TTC549 (cell line): ENCODE data around the gene S100A13.
"Not testable (repeated sequence)": the region's sequence is repeated elsewhere in the genome, so short reads cannot be mapped to it uniquely, and the experiment has no call there.

ENCODE experiments used
- FAIRE-seq: peaks from 2 replicates; lab custom pipeline; 2012; peaks lifted over from hg19 to GRCh38; lab: Jason Lieb, UNC

S100A13 gene

DNA sequence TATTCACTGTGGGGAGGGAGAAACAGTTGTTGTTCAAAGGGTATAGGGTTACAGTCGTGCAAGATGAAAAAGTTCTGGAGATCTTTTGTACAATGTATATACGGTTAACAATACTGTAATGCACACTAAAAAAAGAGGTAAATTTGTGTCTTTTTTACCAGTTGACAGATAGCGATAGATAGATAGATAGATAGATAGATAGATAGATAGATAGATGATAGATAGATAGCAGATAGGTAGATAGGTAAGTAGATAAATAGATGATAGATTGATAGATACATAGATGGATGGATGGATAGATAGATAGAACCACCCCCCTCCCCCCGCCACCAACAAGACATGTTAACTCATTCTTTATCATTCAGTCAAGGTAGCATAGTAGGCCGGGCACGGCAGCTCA is 24.6 kb downstream of the S100A13 start:
- FAIRE-seq: no peak

DNA sequence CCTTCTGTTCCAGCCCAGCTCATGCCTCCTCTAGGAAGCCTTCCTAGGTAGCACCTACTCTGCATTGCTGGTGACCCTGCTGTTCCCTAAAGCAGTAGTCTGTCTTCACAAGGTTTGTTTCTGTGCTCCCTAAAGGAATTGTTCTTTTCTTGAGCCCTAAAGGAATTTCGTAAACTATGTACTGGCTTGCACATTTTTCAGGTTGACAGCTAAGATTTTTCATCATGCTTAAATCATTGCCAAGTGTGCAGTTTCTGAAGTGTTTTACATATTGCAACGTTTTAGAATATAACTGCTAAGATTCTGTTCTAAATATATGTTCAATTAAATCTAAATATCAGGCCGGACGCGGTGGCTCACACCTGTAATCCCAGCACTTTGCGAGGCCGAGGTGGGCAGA is 27.5 kb downstream of the S100A13 start:
- FAIRE-seq: no peak

GRCh38 chr1:153598309-153599172 is 28.8 kb downstream of the S100A13 start:
- FAIRE-seq: no peak

DNA sequence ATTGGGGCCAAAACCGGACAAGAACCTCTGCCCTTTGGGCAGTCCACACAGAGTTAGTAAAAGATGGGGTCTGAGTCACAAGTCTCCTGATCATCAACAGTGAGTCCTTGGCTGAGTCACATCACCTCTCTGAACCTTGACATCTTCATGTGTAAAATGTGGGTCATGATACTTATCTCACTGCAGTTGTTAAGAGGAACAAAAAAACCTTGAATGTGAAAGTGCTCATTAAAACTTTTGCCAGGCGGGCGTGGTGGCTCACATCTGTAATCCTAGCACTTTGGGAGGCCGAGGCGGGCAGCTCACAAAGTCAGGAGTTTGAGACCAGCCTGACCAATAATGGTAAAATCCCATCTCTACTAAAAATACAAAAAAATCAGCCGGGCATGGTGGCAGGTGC is 30.1 kb downstream of the S100A13 start:
- FAIRE-seq: no peak

- FAIRE-seq: no peak
Measured at GRCh38 chr1:153592748-153593147, 34.6 kb downstream of the S100A13 start.

GRCh38 chr1:153588482-153588881 is 38.8 kb downstream of the S100A13 start:
- FAIRE-seq: peak; percentile 62

GRCh38 chr1:153588033-153588432 is 39.3 kb downstream of the S100A13 start:
- FAIRE-seq: not testable (repeated sequence)

- no peak for FAIRE-seq
Measured at GRCh38 chr1:153587314-153587713, 40.0 kb downstream of the S100A13 start.

GRCh38 chr1:153586347-153586746 is 41.0 kb downstream of the S100A13 start:
- FAIRE-seq: no peak

DNA sequence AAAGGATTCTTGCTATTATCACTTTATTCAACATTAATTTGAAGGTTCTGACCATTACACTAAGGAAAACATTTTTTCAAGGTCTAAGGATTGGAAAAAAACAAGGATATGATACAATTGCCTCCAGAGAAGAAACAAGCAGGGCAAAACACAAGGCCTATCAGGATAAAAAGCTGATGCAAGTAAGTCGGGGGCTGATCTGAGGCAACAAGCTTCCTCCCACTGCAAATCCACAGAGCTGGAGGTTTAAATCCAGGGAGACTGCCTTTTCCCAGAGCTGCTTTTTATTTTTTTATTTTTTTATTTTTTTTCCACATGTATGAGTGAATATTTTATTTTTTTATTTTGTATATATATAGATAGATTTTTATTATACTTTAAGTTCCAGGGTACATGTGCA is 42.3 kb downstream of the S100A13 start:
- FAIRE-seq: no peak

- FAIRE-seq: peak; percentile 86
Measured at GRCh38 chr1:153583976-153584375, 43.3 kb downstream of the S100A13 start.

DNA sequence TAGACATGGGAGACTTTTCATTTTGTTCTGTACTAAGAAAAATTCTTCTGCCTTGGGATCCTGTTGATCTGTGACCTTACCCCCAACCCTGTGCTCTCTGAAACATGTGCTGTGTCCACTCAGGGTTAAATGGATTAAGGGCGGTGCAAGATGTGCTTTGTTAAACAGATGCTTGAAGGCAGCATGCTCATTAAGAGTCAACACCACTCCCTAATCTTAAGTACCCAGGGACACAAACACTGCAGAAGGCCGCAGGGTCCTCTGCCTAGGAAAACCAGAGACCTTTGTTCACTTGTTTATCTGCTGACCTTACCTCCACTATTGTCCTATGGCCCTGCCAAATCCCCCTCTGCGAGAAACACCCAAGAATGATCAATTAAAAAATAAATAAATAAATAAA is 43.8 kb downstream of the S100A13 start:
- not testable (repeated sequence) for FAIRE-seq

DNA sequence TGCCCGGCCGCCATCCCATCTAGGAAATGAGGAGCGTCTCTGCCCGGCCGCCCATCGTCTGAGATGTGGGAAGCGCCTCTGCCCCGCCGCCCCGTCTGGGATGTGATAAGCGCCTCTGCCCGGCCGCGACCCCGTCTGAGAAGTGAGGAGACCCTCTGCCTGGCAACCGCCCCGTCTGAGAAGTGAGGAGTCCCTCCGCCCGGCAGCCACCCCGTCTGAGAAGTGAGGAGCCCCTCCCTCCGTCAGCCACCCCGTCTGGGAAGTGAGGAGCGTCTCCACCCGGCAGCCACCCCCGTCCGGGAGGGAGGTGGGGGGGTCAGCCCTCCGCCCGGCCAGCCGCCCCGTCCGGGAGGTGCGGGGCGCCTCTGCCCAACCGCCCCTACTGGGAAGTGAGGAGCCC is 44.5 kb downstream of the S100A13 start:
- FAIRE-seq: not testable (repeated sequence)

DNA sequence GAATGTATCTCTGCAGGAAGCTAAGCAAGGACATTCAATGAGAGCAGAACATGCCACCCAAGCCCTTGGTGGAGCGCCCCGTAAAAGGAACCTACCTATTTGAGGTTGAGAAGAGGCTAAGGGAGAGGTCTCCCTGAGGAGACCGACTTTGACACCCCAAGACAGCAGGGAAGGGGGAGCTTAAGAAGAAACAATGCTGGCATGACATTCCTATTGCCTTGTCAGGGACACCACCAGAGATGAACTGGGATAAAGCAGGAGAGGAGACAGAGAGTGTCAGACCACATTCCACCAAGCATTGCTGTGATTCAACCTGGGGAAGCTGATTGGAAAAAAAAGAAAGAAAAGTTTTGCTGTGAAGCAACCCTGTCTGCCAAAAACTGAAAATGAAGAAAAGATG is 48.4 kb downstream of the S100A13 start:
- no peak for FAIRE-seq

DNA sequence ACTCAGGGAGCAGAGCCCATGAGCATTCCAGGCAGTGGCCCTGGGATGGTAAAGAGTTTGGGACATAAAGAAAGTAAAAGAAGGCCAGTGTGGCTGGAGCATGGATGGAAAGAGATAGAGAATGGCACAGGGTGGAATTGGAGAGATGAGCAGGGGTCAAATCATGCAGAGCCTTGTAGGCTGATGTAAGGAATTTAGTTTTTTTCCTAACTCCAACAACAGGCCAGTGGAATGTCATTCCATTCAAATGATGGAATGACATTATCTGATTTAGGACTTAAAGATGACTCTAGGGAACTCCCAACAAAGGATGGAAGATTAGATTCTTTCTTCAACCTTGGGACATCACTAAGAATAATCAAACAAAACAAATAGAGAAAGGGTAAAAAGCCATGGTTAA is 48.8 kb downstream of the S100A13 start:
- no peak for FAIRE-seq

- no peak for FAIRE-seq
Measured at GRCh38 chr1:153577624-153578051, 49.7 kb downstream of the S100A13 start.

- no peak for FAIRE-seq
Measured at GRCh38 chr1:153577138-153577537, 50.2 kb downstream of the S100A13 start.

DNA sequence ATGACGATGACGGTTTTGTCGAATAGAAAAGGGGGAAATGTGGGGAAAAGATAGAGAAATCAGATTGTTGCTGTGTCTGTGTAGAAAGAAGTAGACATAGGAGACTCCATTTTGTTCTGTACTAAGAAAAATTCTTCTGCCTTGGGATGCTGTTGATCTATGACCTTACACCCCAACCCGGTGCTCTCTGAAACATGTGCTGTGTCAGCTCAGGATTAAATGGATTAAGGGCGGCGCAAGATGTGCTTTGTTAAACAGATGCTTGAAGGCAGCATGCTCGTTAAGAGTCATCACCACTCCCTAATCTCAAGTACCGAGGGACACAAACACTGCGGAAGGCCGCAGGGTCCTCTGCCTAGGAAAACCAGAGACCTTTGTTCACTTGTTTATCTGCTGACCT is 51.8 kb downstream of the S100A13 start:
- not testable (repeated sequence) for FAIRE-seq

DNA sequence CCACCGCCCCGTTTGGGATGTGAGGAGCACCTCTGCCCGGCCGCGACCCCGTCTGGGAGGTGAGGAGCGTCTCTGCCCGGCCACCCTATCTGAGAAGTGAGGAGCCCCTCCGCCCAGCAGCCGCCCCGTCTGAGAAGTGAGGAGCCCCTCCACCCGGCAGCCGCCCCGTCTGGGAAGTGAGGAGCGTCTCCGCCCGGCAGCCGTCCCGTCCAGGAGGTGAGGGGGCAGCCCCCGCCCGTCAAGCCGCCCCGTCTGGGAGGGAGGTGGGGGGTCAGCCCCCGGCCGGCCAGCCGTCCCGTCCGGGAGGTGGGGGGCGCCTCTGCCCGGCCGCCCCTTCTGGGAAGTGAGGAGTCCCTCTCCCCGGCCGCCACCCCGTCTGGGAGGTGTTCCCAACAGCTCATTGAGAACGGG is 52.2 kb downstream of the S100A13 start:
- FAIRE-seq: not testable (repeated sequence)

DNA sequence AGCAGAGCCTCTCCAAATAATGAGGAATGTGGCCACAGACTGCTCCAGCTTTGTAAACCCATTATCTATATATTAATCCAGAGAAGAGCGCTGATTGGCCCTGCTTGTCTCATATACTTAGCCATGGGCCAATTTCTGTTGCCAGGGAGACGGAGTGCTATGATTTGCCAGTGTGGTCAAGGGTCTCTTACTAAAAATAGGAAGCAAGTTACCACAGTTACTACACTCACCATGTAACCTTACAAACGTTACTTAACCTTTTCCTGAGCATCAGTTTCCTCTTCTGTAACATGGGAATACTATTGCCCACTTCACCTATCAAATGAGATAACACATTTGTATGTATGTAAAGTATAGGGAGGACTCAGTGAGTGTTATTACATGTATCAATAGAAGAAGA is 54.0 kb downstream of the S100A13 start:
- no peak for FAIRE-seq

DNA sequence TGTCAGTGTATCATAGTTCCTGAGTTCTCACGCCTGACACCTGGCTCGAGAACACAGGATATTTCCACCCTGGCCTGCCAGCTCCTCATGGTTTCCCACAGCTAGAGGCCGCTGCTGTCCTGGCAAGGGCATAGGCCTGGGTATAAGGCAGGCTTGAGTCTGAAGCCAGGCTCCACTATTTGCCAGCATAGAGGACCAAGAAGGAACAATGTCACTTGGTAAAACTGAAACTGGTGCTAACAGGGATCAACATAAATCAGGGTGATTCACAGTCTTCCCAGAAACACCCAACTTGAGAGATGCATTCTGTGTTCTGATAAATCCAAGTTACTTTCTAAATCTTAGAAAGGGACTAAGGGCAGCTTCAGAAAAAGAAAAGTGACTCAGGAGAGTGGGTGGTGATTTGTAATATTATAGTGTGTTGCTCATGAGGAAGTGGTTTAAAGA is 54.7 kb downstream of the S100A13 start:
- FAIRE-seq: peak; percentile 78

DNA sequence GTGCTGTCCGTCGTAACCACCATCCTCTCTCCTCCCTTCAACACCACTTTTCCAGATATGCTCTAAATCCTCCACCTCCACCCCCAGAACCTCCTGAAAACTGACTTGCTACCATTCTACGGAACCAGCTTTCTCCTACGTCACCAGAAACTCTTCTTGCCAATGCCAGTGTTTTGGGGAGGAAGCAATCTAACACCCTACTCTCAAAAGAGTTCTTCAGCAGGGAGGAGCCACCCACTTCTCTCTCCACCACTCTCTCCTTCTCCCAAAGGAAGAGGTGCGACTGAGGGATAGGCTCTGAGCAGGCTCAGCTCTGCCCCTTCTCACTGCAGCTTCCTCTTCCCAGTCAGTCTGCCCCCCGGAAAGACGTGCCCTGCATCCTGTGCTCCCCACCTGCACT is 55.6 kb downstream of the S100A13 start:
- FAIRE-seq: no peak

DNA sequence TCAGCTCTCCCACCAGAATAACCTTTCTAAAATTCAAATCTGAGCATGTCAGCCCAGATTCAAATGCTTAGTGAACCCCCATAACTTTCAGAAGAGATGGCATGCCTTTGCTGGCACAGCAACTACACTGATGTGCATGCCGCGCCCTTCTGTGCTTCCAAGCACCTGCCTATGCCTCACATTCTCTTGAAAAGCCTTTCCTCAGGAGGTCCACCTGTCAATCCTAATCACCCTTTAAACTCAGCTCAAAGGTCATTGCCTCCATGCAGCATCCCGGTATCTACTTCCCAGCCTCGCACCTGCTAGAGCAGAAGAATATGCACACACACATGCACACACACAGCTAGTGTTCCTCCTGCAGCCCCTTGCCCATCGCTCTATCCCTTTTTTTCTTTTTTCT is 56.4 kb downstream of the S100A13 start:
- FAIRE-seq: no peak

- no peak for FAIRE-seq
Measured at GRCh38 chr1:153569465-153569864, 57.8 kb downstream of the S100A13 start.
